WI38 (cell line): ENCODE results near the gene CMPK1.
"Not testable (repeated sequence)": the region's sequence is repeated elsewhere in the genome, so short reads cannot be mapped to it uniquely, and the experiment has no call there.

Experiments used
- H3K4me3 ChIP-seq: 2 replicates; pipeline ENCODE4 v1.5.1; 2011; ENCODE audit warnings: low read depth, mild to moderate bottlenecking, control low read depth, low read length
- TF ChIP-seq, protein P1 (sequence below): IDR thresholded peaks from 2 replicates; pipeline ENCODE4 v1.5.1; 2012; ENCODE audit warnings: low read depth, mild to moderate bottlenecking, control low read depth, low read length

CMPK1 gene

DNA sequence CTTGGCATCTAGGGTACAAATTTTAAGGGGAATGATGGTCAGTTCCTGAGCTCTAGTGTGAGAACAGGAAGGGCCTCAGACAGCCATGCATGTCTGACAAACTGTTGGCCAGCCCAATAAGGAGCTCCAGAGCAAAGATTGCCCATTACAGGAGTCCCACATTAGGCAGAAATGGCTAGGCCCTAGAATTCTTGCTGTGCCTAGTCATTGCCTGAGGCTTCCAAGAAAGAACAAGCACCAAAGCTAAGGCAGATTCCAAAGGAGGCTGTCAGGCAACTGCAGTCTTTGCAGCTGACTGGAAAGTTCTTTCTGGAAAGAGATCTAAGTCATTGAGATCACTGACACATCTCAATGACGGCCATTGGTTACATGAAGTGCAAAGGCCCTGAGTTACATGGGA is 15.7 kb upstream of the CMPK1 start:
- TF ChIP-seq, protein P1, sequence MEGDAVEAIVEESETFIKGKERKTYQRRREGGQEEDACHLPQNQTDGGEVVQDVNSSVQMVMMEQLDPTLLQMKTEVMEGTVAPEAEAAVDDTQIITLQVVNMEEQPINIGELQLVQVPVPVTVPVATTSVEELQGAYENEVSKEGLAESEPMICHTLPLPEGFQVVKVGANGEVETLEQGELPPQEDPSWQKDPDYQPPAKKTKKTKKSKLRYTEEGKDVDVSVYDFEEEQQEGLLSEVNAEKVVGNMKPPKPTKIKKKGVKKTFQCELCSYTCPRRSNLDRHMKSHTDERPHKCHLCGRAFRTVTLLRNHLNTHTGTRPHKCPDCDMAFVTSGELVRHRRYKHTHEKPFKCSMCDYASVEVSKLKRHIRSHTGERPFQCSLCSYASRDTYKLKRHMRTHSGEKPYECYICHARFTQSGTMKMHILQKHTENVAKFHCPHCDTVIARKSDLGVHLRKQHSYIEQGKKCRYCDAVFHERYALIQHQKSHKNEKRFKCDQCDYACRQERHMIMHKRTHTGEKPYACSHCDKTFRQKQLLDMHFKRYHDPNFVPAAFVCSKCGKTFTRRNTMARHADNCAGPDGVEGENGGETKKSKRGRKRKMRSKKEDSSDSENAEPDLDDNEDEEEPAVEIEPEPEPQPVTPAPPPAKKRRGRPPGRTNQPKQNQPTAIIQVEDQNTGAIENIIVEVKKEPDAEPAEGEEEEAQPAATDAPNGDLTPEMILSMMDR = no peak
- H3K4me3 ChIP-seq = no peak overlapping the region

DNA sequence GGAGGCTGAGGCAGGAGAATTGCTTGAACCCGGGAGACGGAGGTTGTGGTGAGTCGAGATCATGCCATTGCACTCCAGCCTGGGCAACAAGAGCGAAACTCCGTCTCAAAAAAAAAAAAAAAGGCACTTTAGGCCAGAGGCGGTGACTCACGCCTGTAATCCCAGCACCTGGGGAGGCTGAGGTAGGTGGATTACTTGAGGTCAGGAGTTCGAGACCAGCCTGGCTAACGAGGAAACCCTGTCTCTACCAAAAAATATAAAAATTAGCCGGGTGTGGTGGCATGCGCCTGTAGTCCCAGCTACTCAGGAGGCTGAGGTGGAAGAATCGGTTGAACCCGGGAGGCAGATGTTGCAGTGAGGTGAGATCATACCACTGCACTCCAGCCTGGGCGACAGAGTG is 13.6 kb upstream of the CMPK1 start:
- H3K4me3 ChIP-seq = not testable (repeated sequence)

DNA sequence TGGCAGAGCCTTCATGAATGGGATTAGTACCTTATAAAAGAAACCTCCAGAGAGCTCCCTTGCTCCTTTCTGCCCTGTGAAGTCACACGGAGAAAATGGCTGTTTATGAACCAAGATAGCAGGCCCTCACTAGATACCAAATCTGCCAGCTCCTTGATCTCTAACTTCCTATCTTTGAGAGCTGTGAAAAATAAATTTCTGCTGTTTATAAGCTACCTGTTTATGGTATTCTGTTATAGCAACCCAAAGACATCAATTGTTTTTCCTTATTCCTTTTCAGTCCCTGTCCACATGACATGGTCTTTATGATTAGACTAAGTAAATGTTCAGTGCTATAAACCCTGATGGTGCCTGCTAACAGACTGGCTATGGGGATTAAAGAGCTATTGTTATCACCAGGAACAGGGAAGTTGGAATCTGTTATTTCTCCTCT is 10.0 kb upstream of the CMPK1 start:
- TF ChIP-seq, protein P1 = no peak
- H3K4me3 ChIP-seq = no peak overlapping the region

DNA sequence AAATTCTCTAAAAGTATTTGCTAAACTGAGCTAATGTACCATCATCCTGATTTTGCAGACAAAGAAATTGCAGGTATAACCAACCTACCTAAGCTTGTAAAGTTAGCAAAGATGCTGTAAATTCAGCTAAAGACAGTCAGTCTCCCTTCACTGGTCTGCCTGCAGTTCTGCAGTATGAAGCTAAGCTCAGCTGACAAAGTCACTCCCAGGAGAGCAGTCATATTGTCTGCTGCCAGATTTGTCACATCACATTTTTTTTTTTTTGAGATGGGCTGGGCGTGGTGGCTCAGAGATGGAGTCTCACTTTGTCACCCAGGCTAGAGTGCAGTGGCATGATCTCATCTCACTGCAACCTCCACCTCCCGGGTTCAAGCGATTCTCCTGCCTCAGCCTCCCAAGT is 8.9 kb upstream of the CMPK1 start:
- no peak overlapping the region for H3K4me3 ChIP-seq
- TF ChIP-seq, protein P1 = no peak

DNA sequence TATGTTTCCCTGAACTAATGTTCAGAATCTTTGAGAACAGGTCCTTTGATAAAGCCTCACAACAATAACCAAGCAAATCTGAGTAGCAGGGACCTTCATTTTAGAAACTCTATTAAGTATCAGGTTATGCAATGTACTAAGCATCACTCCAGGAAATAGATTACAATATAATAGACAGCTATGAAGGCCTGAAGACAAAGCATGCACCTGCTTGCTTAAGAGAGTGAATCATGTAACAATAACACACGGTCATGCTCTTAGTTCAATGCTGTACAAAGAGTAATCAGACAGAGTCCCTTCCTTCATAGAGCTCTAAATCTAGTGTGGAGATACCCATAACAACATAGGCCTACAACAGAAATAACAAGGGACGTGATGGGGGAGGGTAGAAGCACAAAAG is 8.1 kb upstream of the CMPK1 start:
- no peak overlapping the region for H3K4me3 ChIP-seq
- TF ChIP-seq, protein P1 = no peak

DNA sequence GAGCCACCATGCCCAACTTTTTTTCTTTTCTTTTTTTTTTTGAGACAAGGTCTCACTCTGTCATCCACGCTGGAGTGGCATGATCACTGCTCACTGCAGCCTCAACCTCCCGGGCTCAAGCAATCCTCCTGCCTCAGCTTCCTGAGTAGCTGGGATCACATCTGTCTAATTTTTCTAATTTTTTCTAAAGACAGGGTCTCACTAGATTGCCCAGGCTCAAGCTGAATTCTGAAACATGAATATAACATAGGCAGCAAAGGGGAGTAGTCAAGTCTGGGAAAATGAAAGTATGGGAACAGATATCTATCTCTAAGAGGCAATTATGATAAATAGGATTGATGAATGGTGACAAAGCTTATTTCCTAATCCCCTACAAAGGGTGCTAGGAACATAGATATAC is 7.3 kb upstream of the CMPK1 start:
- TF ChIP-seq, protein P1 = no peak
- H3K4me3 ChIP-seq = no peak overlapping the region

DNA sequence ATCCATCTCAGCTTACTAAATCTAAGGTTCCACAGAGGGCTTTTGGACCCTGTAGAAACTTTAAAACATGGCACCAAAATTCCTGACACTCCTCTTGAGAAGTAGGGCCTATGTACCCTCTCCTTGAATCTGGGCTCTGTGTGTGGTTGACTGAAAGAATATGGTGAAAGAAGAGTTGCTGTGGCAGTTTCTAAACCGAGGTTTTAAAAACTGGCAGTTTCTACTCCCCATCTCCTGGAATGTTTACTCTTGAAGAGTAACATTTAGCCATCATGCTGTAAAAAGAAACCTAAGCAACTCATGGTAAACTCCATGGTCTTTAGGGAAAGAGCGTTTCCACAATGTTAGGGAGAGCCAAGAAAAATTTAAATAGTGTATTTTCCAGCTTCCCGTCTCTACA is 4.6 kb upstream of the CMPK1 start:
- TF ChIP-seq, protein P1 = no peak
- no peak overlapping the region for H3K4me3 ChIP-seq

DNA sequence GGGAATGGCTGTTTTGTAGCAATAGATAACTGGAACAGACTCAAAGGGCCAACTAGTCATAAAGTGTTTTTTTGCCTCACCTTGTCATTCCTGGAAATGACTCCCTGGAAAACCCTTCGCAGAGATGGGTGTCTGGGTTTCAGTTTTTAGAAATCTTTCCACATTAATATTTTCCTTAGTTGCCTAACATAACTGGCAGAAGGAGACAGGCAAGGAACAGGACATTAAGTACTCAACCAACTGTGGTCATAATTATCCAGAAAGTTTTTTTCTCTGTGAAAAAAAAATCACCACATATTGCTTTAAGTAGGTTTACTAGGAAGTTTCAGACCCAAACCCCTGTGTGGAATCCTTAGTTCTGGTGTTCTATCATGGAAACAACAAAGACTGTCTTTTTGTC is 3.4 kb upstream of the CMPK1 start:
- TF ChIP-seq, protein P1 = no peak
- H3K4me3 ChIP-seq = no peak overlapping the region
